HCT116 (cell line): Measurements from ENCODE around the gene OR4D2.

ENCODE experiments used
- ATF3 ChIP-seq: IDR thresholded peaks from 2 replicates; pipeline ENCODE4 v1.6.1; 2012
- EGR1 ChIP-seq: IDR thresholded peaks from 2 replicates; pipeline ENCODE4 v1.6.1; 2012; ENCODE audit warnings: low read depth
- EZH2 ChIP-seq: fragments of 200-600 bp; sonication (generic); IDR thresholded peaks from 2 replicates; pipeline ENCODE4 v1.6.1; 2017; ENCODE audit warnings: antibody characterized with exemption, mixed run types
- EZH2phosphoT487 ChIP-seq: fragments of 200-600 bp; IDR thresholded peaks from 2 replicates; pipeline ENCODE4 v1.6.1; 2018; ENCODE audit warnings: antibody characterized with exemption, borderline replicate concordance
- MAX ChIP-seq: IDR thresholded peaks from 2 replicates; pipeline ENCODE4 v1.6.1; 2012
- POLR2A ChIP-seq: IDR thresholded peaks from 2 replicates; pipeline ENCODE4 v1.7.0; 2011; ENCODE audit warnings: borderline replicate concordance; ENCODE audit not compliant: insufficient read depth, insufficient read length; ENCODE audit errors: extremely low read depth
- POLR2AphosphoS5 ChIP-seq: IDR thresholded peaks from 2 replicates; pipeline ENCODE4 v1.6.1; 2011; ENCODE audit warnings: mild to moderate bottlenecking, low read depth, low read length, moderate library complexity
- RAD21 ChIP-seq: IDR thresholded peaks from 2 replicates; pipeline ENCODE4 v1.6.1; 2012; ENCODE audit warnings: low read depth, mild to moderate bottlenecking
- REST ChIP-seq: IDR thresholded peaks from 2 replicates; pipeline ENCODE4 v1.6.1; 2012; ENCODE audit warnings: low read depth
- TCF7L2 ChIP-seq: IDR thresholded peaks from 2 replicates; pipeline ENCODE4 v1.7.0; 2011; ENCODE audit warnings: borderline replicate concordance, inconsistent platforms; ENCODE audit not compliant: insufficient read depth, insufficient read length; ENCODE audit errors: extremely low read depth
- ZFX ChIP-seq: fragments of 450-650 bp; IDR thresholded peaks from 2 replicates; pipeline ENCODE4 v1.6.1; 2017
- TF ChIP-seq, protein P1 (sequence below), 3 experiments: fragments of 200-600 bp in 1 of 3; sonication (generic) in 1 of 3; IDR thresholded peaks in 2 of 3; conservative IDR thresholded peaks in 1 of 3; 2 replicates each; pipeline ENCODE4 v1.5.1; 2012 to 2017; ENCODE audit warnings: low read depth in 2 of 3, low read length in 2 of 3, antibody characterized with exemption in 1 of 3, borderline replicate concordance in 1 of 3, control low read depth in 1 of 3, mild to moderate bottlenecking in 1 of 3, mixed read lengths in 1 of 3, mixed run types in 1 of 3, moderate library complexity in 1 of 3; ENCODE audit not compliant: insufficient read depth in 1 of 3

DNA sequence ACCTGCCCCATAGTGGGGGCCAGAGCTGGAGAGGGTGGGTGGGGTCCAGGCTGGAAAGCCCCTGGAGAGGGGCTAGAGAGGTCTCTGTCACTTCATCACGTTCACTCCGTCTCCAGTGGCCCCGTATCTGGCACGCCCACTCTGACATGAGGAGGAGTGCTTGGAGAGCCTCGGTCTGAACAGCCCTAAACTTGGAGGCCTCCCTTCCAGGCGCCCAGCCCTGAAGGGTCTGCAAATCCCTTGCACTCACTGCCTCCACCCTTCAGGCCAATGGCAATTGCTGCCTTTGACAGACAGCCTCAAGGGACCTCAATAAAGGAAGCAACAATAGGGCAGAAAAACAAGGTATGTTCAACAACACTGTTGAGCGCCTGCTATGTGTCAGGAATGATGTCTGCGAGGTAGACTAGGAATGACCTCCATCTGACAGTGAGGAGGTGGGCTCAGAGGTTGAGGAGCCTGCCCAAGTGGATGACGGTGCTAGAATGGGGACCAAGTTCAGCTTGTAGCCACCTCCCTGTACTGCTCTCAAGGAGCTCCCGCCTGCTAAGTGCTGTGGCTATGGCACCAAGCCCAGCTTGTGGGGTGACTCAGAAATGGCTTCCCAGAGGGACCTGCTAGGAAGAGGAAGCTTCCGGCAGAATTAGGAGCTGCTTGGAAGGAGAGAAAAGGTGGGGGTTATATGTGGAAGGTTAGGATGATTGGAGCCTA is 22.8 kb downstream of the OR4D2 start:
- TF ChIP-seq, protein P1, sequence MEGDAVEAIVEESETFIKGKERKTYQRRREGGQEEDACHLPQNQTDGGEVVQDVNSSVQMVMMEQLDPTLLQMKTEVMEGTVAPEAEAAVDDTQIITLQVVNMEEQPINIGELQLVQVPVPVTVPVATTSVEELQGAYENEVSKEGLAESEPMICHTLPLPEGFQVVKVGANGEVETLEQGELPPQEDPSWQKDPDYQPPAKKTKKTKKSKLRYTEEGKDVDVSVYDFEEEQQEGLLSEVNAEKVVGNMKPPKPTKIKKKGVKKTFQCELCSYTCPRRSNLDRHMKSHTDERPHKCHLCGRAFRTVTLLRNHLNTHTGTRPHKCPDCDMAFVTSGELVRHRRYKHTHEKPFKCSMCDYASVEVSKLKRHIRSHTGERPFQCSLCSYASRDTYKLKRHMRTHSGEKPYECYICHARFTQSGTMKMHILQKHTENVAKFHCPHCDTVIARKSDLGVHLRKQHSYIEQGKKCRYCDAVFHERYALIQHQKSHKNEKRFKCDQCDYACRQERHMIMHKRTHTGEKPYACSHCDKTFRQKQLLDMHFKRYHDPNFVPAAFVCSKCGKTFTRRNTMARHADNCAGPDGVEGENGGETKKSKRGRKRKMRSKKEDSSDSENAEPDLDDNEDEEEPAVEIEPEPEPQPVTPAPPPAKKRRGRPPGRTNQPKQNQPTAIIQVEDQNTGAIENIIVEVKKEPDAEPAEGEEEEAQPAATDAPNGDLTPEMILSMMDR (IDR thresholded peaks at IDR 0.05 in 2 of 3, conservative IDR thresholded peaks at IDR 0.05 in 1 of 3; ENCODE audit: borderline replicate concordance in 1 of 3, insufficient read depth in 1 of 3, low read depth in 2 of 3, low read length in 2 of 3) = no peak
- no peak for TF ChIP-seq EZH2phosphoT487
- TF ChIP-seq ZFX = no peak
- TF ChIP-seq EZH2 = no peak
- TF ChIP-seq POLR2AphosphoS5 = peak; percentile 49
- no peak for TF ChIP-seq REST
- TF ChIP-seq ATF3 = no peak
- TF ChIP-seq RAD21 = no peak
- TF ChIP-seq POLR2A = no peak
- TF ChIP-seq MAX = no peak
- no peak for TF ChIP-seq TCF7L2
- TF ChIP-seq EGR1 = no peak
